Measurements from ENCODE around the gene HSPB8. TPM values are rescaled to one million over a fixed set of nuclear protein-coding genes. Genes with fewer than 3 reads are reported as not detected.

HSPB8 gene
- polyA plus RNA-seq, 10 donors: 95.9 to 326 (median 195) TPM

DNA sequence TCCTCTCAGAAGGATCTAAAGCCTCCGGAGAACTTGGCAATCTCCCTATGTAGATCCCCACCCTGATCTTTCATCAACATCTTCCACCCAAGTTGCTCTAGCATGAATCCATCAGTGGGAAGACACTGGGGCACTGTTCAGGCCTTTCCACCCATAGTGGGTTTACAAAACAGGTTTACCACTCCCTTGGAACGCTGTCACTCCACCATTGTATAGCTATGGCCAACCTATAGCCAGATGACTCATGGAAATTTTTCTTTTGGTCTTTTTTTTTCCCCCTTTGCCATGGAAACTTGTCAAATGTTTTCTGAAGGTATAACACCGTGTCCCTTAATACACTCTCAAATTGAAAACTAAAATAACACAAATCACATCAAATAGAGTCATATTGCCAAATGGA, 10.8 kb upstream of the HSPB8 start:
- no peak for DNase-seq

DNA sequence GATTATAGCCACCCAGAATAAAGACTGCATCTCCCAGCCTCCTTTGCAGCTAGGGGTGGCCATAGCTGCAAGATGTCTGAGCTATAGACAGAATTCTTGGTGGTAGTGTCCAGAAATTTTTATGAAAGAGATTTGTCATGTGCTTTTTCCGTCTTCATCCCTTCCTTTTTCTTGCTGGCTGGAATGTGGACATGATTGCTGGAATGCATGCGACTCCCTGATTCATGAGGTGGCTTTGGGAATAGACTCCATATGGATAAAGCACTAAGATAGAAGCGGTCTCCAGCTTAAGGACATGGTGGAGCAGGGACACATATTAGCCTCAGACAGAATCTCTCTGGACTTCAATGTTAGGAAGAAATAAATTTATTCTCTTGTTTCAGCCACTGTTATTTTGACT, 10.0 kb upstream of the HSPB8 start:
- DNase-seq: no peak

DNA sequence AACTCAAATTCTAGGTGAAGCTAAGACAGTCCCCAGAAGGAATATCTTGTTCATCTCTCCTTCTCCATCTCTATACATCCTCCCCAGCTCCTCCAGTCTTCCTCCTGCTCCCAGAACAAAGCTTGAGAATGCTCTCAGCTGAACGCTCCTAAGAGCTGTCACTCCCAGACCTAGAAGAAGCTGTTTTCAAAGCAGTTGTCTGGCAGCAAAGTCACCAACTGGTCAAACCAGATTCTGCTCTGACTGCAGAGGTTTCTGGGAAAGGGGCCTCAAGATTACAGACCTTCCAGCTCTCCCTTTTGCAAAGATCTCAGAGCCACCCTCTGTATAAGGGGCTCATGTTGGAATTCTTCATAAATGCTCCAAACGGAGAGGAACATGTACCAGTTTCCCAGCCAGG, 9.6 kb upstream of the HSPB8 start:
- DNase-seq: no peak

- no peak for DNase-seq
These were observed 7.4 kb upstream of the HSPB8 start for GRCh38 chr12:119171291-119171690.

DNA sequence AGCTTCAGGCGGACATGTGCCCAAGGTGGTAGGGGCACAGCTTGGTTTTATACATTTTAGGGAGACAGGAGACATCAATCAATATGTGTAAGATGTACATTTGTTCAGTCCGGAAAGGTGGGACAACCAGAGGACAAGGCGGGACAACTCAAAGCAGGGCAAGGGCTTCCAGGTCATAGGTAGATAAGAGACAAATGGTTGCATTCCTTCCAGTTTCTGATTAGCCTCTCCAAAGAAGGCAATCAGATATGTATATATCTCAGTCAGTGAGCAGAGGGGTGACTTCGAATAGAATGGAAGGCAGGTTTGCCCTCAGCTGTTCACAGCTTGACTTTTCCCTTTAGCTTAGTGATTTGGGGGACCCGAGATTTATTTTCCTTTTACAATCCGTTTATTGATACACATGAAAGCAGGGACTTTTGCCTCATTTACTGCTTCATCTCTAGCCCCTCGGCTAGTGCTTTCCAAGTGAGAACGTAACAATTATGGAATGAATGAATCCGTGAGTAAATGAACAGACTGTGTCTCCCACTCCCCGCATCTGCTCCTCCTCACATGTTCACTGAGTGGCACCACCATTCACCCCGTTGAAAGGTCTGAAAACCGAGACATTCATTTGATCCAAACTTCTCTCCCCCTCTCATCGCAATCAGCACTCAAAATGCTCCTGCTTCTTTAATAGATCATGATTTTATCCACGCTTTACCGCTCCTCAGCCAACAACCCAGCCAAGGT, 6.9 kb upstream of the HSPB8 start:
- no peak for DNase-seq

GRCh38 chr12:119175081-119175480, 3.6 kb upstream of the HSPB8 start:
- DNase-seq: no peak

GRCh38 chr12:119176267-119177055, 2.3 kb upstream of the HSPB8 start:
- peak; percentile 85 to 90 (median 90) for DNase-seq

GRCh38 chr12:119177056-119177325, 1.7 kb upstream of the HSPB8 start:
- DNase-seq: no peak

- no peak for DNase-seq
These were observed 879 bp upstream of the HSPB8 start for GRCh38 chr12:119177724-119178380.

DNA sequence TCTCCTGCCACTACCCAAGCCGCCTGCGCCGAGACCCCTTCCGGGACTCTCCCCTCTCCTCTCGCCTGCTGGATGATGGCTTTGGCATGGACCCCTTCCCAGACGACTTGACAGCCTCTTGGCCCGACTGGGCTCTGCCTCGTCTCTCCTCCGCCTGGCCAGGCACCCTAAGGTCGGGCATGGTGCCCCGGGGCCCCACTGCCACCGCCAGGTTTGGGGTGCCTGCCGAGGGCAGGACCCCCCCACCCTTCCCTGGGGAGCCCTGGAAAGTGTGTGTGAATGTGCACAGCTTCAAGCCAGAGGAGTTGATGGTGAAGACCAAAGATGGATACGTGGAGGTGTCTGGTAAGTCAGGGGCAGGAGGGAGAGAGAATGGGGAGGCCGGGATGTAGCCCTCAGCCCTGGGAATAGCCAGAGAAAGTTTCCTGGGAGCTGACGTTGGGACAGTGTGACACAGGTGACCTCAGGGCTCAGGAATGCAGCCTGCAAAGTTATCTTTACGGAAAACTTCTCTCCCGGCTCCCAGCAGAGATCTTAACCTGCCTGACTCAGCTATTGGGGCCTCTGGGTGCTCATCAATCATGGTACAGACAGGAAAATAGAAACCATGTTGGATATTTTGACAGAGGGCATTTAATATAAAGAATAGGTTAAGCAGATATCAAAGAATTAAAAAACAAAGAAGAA, 747 bp downstream of the HSPB8 start:
- peak in 1 of 3 donors; percentile 59 for DNase-seq

- DNase-seq: peak in 1 of 3 donors; percentile 37
These were observed 1.8 kb downstream of the HSPB8 start for GRCh38 chr12:119180380-119181040.

- DNase-seq: no peak
These were observed 2.5 kb downstream of the HSPB8 start for GRCh38 chr12:119181202-119181601.

DNA sequence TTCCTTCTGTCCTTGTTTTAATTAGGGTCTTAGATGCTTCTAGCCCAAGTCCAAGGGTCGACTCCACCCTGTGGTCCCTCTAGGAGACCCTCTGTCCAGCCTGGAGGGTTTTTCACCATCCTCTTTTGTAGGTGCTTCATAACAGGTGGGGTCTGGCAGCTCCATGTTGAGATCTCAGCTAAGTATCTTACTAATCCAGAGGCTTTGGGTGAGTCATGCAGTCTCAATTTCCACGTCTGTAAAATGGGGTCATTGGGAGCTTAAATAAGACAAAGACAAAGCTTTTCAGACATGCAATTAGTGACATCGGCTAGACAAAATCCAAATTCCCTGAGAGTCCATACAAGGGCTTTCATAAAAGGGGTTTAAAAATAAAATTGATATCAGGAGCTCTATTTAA, 3.2 kb downstream of the HSPB8 start:
- DNase-seq: no peak

- DNase-seq: no peak
These were observed 4.2 kb downstream of the HSPB8 start for GRCh38 chr12:119182701-119183493.

GRCh38 chr12:119183942-119184695, 5.4 kb downstream of the HSPB8 start:
- DNase-seq: no peak

DNA sequence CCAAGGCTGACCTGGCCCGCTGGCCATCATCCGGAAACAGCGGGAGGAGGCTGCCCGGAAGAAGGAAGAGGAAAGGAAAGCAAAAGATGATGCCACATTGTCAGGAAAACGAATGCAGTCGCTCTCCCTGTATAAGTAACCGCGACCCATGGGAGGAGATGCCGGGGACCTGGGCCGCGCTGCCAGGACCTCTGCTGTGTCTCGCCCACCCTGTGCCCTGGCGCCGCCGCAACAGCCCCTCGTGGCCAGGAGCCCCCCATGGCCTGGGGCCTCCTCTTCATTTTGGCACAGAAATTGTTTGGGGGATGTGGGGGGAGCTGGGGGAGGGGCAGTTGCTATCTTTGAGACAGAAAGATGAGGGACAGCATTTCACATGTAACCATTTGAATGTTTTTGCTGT, 16.5 kb downstream of the HSPB8 start:
- no peak for DNase-seq

GRCh38 chr12:119198440-119198839, 19.7 kb downstream of the HSPB8 start:
- no peak for DNase-seq

GRCh38 chr12:119200601-119201000, 21.9 kb downstream of the HSPB8 start:
- no peak for DNase-seq

DNA sequence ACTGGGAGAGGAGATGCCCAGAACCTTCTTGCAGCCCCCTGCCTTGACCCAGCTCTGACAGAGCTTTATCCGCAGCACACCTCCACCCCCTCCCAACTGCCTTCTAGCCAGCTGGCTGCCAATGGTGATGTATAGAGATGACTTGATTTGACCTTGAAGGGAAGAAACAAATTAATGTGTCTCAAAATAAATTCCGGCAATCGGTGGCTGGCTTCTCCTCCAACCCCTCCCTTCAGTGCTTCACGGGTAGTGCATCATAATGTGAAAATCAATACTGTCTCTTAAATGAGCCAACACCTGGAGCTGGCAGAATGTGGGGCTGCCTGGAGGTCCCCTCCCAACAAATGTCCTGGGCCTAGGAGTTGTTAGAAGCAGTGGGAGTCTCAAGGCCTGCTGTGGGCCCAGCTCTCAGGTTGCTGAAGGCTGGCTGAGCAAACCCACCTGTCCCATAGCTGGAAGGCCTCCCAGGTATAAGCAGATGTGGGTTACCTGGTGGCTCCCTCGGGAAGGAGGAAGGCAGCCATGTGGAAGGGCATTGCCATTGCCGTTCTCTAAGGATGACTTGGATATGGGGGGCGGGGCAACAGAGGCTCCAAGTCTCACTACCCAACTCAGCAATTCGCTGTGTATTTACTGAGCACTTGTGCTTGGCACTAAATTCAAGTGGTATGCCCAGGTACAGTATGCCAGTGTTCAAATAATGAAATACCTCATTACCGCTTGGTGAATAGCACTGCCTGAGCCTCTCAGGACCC, 23.2 kb downstream of the HSPB8 start:
- DNase-seq: no peak

GRCh38 chr12:119202544-119202943, 23.8 kb downstream of the HSPB8 start:
- no peak for DNase-seq
